Brain microvascular endothelial cell (primary cell): ENCODE data around the gene RBPJL.

Experiments used
- DNase-seq: peaks from one replicate; pipeline ENCODE4 v3.0.0-alpha.2; 2020
- H3K27ac ChIP-seq: fragments of 250-450 bp; sonication (Bioruptor Pico); 2 replicates; pipeline ENCODE4 v1.5.1; 2020; ENCODE audit warnings: mild to moderate bottlenecking, moderate library complexity
- H3K27me3 ChIP-seq: fragments of 250-450 bp; sonication (Bioruptor Pico); replicated peaks from 2 replicates; pipeline ENCODE4 v1.5.1; 2020; ENCODE audit warnings: mild to moderate bottlenecking
- H3K36me3 ChIP-seq: fragments of 250-450 bp; sonication (Bioruptor Pico); replicated peaks from 2 replicates; pipeline ENCODE4 v1.5.1; 2020; ENCODE audit warnings: mild to moderate bottlenecking
- H3K4me3 ChIP-seq: 2 replicates; pipeline ENCODE4 v1.5.1; 2011; ENCODE audit warnings: low read depth, mild to moderate bottlenecking, control low read depth, low read length, moderate library complexity
- in situ Hi-C: cut with HindIII; loops from 2 replicates; pipeline ENCODE4 v1.10.0; 2017; ENCODE audit warnings: low sequenced_read_pairs, low pct_ligation_motif_present
- TF ChIP-seq, protein P1 (sequence below): IDR thresholded peaks from 2 replicates; pipeline ENCODE4 v1.5.1; 2011; ENCODE audit warnings: low read depth, mild to moderate bottlenecking, moderate library complexity, low read length, control low read depth, inconsistent platforms; ENCODE audit errors: missing control alignments

The RBPJL gene

DNA sequence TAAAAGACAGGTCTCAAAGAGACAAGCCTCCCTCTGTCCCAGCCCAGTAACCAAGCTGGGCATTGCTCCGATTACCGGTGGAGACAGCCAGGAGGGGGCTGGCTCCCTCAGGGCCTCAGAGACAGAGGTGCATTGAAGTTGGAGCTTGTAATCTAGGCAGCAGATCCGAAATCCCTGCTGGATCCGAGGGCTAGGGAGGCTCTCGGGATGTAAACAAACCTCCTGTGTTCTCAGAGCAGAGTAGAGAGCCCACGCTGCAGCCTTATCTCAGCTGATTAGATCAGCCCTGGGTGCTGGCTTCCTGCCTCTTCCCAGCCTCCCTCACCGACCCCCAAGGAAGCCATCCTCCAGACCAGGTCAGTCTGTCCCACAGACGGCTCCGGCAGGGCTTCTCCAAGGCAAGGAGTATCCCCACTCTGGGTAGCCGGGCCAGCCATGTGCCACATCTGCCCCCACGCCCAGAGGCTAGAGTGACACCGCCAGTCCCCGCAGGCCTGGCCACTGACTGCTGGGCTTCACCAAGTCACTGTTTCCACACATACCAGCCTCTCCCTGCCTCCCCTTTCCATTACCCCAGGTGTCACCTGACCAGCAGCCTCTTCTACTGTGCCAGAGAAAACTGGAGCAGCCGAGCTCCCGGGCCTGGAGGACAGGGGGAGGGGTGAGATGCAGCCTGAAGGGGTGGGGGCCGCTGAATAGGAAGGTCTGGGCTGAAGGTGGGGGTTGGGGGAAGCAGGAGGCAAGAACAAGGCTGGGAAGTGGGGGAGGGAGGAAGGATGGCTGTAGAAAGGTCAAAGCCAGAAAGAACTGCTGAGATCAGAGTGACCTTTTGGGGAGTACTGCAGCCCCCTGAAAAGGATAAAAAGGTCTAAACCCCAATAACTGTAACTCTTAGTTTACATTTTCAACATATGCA lies 35.6 kb downstream of the RBPJL start:
- TF ChIP-seq, protein P1, sequence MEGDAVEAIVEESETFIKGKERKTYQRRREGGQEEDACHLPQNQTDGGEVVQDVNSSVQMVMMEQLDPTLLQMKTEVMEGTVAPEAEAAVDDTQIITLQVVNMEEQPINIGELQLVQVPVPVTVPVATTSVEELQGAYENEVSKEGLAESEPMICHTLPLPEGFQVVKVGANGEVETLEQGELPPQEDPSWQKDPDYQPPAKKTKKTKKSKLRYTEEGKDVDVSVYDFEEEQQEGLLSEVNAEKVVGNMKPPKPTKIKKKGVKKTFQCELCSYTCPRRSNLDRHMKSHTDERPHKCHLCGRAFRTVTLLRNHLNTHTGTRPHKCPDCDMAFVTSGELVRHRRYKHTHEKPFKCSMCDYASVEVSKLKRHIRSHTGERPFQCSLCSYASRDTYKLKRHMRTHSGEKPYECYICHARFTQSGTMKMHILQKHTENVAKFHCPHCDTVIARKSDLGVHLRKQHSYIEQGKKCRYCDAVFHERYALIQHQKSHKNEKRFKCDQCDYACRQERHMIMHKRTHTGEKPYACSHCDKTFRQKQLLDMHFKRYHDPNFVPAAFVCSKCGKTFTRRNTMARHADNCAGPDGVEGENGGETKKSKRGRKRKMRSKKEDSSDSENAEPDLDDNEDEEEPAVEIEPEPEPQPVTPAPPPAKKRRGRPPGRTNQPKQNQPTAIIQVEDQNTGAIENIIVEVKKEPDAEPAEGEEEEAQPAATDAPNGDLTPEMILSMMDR = no peak
- H3K4me3 ChIP-seq = peak overlapping the region; percentile 26
- no peak for DNase-seq
- in situ Hi-C loops = no loop called here
- H3K27me3 ChIP-seq = no peaks in the 10 kb centered on the region
- peak overlapping the region; percentile 61 for H3K27ac ChIP-seq
- peaks cover 29% of the 10 kb centered on the region for H3K36me3 ChIP-seq

DNA sequence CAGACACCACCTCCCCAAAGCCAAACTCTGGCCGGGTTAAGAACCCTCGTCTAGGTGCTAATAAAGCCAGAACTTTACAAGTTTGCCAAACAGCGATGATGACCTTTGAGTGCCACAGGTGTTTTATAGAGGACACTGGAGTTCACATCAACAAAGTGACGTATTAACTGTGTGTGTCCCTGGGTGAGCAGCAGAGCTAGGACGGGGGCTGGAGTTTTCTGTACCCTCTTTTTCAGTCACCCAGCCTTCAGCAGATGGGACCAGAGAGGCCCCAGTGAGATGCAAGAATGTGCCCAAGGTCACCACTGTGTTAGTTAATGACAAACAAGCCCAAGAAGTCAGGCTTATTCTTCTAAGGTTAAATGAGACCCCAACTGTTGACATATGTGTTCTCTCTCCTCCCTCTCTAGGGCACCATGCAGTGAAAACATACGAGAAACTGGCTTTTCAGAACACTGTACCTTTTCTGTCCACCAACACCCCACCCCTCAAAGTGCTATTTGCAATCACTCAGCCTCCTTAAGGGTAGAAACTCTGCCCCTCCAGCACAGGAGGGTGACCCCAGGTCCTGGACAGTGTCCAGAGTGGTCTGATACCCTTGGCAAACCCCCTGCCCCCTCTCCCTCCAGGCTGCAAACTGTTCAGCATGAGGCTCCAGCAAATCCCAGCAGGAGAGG lies 36.4 kb downstream of the RBPJL start:
- Histone ChIP-seq H3K36me3 (peaks cover 29% of the 10 kb centered on the region), H3K4me3 (no peak overlapping the region), H3K27me3 (no peaks in the 10 kb centered on the region), H3K27ac (peak overlapping the region; percentile 61)
- TF ChIP-seq, protein P1 = no peak
- no peak for DNase-seq
- in situ Hi-C loops = no loop called here

DNA sequence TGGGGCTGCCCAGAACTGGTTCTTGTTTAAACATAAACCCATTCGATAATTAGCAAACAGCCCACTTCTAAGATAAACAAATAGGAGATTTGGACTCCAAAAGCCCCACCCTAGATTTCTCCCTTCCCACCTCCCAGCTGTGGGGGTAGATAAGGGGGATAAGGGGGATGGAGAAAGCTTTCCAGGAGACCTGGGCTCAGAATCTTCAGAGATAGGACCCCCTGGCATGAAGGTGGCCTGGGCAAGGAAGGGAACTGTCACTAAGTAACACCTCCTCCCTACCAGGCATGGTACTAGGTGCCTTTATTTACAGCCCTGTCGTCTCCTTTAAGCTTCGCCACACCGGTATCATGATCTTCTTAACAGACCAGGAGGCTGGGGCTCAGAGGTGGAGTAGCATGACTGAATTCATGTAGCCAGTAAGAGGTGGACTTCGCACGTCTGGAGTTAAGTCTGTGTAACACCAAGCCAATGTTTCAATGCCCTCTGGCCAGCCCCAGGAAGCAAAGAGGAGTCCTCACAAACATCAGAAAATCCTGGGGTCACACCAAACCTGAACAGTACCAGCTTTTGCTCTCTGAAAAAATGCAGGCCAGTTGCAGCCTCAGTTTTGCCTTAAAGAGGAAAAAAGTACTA lies 37.0 kb downstream of the RBPJL start:
- peak overlapping the region; percentile 71 for H3K27ac ChIP-seq
- H3K4me3 ChIP-seq = peak overlapping the region; percentile 32
- peaks cover 23% of the 10 kb centered on the region for H3K36me3 ChIP-seq
- no peak for DNase-seq
- in situ Hi-C loops = no loop called here
- TF ChIP-seq, protein P1 = no peak
- H3K27me3 ChIP-seq = no peaks in the 10 kb centered on the region

GRCh38 chr20:45344168-45344860 lies 37.7 kb downstream of the RBPJL start:
- Histone ChIP-seq H3K4me3 (peak overlapping the region; percentile 32), H3K27me3 (no peaks in the 10 kb centered on the region), H3K27ac (peak overlapping the region; percentile 71), H3K36me3 (peaks cover 19% of the 10 kb centered on the region)
- in situ Hi-C loops = no loop called here
- TF ChIP-seq, protein P1 = no peak
- DNase-seq = peak; percentile 91

DNA sequence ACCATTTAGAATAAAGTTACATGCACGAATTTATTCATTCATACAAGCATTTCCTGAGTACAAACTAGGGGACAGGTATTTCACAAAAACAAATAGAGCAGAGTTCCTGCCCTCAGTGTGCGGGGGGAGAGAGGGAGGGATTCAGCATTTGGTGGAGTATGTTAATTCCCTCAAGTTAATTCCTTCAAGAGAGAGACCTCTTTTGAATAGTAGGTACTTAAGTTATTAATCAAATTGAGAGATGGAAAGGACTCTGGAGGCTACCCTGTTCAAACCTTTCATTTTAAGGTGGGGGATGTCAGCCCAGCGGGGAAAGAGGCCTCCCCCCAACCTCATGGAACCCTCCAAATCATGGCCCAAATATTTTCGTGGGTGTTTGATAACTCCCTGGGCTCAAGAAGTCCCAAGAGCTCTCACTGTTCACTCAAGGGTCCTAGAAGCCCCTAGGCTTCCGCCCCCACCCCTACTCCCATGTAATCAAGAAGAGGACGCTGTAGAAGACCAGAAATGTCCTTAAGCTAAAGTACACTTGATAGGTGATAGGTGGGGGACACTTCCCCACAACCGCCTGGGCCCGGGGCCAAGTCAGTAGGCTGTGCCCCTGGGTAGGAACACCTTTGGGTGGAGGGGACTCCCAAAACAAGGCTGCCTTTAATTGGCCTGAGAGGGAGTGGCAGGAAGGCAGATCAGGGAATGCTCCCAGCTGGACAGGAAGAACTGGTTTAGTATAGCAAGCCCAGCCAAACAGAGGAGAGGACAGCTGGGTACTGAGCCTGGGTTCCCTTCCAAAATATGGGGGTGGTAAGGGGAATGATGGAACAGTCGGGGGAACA lies 38.7 kb downstream of the RBPJL start:
- no peaks in the 10 kb centered on the region for H3K27me3 ChIP-seq
- H3K27ac ChIP-seq = peak overlapping the region; percentile 2
- in situ Hi-C loops = no loop called here
- DNase-seq = no peak
- peaks cover 13% of the 10 kb centered on the region for H3K36me3 ChIP-seq
- TF ChIP-seq, protein P1 = no peak
- peak overlapping the region; percentile 83 for H3K4me3 ChIP-seq
